Activated CD8-positive, alpha-beta memory T cell treated with anti-CD3 and anti-CD28 coated beads, Interleukin-2, amount 50 U/mL, for 24 hours (primary cell): Measurements from ENCODE around the gene DHPS.
"Not testable (repeated sequence)": the region's sequence is repeated elsewhere in the genome, so short reads cannot be mapped to it uniquely, and the experiment has no call there.

Source experiments
- DNase-seq: peaks from one replicate; pipeline ENCODE4 v3.0.0-alpha.2; 2020; ENCODE audit errors: extremely low read depth

The DHPS gene

DNA sequence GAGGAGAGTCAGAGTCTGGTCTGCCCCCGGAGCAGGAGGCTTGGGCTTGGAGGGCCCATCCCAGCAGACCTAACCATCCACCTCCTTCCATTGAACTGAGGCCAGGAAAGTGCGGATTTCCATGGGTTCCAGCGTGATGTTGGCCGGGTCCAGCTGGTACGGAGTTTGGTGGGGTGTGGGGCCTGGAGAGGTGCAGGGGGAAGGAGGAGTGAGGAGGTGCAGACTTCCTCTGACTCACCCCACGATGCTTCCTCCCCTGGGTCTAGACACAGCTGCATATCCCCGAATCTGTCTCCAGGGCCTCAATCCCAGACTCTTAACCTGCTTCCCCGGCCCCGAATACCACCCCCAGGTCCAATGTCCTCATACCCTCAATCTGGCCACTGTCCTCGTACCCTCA, 35.1 kb downstream of the DHPS start:
- no peak for DNase-seq

DNA sequence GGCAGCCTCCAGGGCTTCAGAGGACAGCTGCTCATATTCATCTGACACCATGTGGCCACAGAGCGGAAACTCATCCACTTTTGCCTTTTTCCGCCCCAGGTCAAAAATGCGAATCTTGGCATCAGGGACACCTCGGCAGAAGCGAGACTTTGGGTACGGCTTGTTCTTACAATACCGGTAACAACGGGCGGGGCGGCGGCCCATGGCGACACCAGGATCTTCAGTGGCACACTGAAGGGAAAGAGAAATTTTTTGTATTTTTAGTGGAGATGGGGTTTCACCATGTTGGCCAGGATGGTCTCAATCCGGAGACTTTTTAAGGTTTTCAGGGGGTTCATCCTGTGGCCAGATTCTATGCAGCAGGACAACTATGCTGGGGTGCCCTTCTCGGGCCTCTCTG, 38.0 kb downstream of the DHPS start:
- not testable (repeated sequence) for DNase-seq

DNA sequence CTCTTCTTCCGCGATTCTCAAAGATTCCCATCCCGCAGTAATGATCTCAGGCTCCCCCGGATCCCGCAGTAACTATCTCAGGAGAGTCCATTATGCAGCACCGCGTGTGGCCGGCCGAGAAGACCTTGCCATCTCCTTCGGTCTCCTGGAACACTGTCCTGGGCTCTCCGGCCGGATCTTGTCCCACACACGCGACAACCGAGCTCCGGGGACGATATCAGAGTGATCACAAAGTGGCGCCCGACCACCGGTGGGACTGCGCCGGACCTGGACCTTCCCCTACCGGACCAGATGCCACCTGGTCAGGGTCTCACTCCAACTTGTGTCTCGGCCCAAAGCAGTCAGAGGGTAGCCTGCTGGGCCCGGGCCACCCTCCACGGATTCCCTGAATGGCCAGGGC, 39.2 kb downstream of the DHPS start:
- no peak for DNase-seq

- DNase-seq: no peak
Measured at GRCh38 chr19:12641456-12641855, 40.2 kb downstream of the DHPS start.

DNA sequence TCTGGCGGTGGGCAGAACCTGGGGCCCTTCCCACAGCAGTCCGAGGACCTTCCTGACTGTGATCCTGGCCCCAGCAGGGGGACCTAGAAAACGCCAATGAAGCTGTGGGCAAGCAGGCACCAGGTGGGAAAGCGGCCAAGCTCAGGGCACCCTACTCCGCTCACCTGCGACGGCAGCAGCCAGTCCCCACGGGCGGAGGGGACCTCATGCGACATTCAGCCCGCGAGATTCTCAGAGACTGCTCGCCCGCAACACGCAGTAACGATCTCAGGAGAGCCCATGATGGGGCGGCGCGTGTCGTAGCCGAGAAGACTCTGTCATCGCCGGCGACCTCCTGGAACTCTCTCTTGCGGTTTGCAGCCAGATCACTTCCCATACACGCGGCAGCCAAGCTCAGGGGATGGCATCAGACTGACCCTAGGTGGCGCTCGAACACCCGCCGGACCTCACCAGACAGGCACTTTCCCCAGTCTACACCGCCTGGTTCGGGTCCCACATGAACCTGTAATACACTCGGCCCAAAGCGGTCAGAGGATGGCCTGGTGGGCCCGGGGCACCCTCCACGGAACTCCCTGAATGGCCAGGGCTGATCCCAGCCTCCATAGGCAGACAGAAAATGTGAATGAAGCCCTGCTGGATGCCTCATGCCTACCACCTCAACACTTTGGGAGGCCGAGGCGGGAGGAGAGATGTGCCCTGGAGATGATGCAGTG, 41.6 kb downstream of the DHPS start:
- peak; percentile 79 for DNase-seq

DNA sequence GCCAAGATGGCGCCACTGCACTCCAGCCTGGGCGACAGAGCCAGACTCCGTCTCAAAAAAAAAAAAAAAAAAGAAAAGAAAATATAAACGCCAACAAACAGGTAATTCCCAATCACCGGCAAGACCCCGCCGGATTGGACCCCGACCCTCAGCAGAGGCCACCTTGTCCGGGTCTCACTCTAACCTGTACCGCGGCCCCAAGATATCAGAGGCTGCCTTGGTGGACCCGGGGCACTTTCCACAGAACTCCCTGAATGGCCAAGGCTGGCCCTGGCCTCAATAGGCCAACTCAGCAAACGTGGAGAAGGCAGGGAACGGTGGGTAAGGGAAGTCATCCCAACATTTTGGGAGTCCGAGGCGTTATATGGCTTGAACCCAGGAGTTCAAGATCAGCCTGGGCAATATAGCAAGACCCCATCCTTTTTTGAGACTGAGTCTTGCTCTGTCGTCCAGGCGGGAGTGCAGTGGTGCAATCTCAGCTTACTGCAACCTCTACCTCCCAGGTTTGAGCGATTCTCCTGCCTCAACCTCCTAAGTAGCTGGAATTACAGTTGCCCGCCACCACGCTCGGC, 43.0 kb downstream of the DHPS start:
- DNase-seq: no peak

GRCh38 chr19:12636631-12637030, 45.0 kb downstream of the DHPS start:
- no peak for DNase-seq

DNA sequence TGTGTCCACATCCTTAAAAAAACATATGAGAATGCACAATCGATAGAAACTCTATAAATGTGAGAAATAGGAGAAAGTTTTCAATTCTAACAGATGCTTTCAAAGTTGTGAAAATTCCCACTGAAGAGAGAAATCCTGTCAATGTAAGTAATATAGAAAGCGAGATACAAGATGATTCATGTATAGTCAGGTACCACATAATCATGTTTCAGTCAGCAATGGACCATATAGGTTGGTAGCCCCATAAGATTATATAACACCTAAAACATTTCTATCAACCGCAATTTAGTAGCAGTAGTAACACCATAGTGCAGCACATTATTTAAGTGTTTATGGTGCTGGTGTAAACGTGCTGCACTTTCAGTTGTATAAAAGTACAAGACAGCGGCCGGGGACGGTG, 52.5 kb downstream of the DHPS start:
- no peak for DNase-seq

GRCh38 chr19:12628040-12629022, 53.3 kb downstream of the DHPS start:
- no peak for DNase-seq

DNA sequence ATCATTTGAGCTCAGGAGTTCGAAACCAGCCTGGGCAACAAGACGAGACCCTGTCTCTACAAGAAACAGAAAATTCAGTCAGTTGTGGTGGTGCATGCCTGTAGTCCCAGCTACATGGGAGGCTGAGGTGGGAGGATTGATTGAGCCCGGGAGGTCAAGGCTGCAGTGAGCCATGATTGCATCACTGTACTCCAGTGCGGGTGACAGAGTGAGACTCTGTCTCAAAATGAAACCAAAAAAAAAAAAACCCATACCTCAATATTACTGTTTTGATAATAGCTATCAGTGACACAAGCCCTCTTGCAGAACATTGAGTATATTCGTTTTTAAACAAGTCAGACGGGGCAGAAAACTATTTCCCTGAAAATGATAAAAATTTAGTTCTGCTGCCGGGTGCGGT, 54.7 kb downstream of the DHPS start:
- no peak for DNase-seq
